ENCODE data around the gene C21orf58. TPM values are rescaled to one million over a fixed set of nuclear protein-coding genes. Genes with fewer than 3 reads are reported as not detected.

The C21orf58 gene
- total RNA-seq, 1 experiment from 2014 or later, result 10.8 TPM

DNA sequence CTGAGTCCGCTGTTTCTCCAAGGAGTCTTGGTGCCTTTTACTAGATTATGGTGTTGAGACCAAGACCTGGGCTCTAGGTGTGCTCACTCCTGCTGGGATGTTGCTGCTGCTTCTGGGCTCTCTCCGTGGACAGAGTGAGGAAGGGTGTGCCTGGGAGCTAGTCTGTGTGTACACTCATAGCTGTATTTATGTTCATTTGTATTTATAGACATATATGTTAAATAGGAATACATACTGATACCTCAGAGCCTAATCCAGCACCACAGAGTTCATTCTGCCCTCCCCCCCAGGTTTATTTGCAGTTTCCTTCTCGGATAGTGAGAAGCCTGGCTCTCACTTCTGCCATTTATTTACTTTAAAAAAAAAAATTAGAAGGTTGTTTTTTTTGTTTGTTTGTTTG is 12.9 kb upstream of the C21orf58 start:
- ChIA-PET CTCF (no interaction called here), RAD21 (ENCODE audit: low non-redundant PET in 1 of 2, low total read pairs in 2 of 2, uncharacterized antibody in 2 of 2, unreplicated experiment in 2 of 2) (no interaction called here), POLR2A (no interaction called here)
- ATAC-seq (no peak), DNase-seq (ENCODE audit: low read depth, low spot score) (no peak)
- peaks cover 14 to 21% of the 10 kb centered on the region in 2 experiments; a peak in 3 of 4 replicates for H3K36me3 ChIP-seq (ENCODE audit: control insufficient read depth in 1 of 2, insufficient read depth in 2 of 2, low read length in 2 of 2)
- no TSS peak for BruUV-seq (replicated peaks)
- H3K4me1 ChIP-seq (ENCODE audit: control insufficient read depth in 1 of 2, insufficient read depth in 2 of 2, low read length in 2 of 2), result peaks cover 0 to 8% of the 10 kb centered on the region in 2 experiments; a peak in 2 of 4 replicates
- intact Hi-C loops (cut with micrococcal nuclease), result no loop called here
- no peak overlapping the region for H3K4me2 ChIP-seq (ENCODE audit: low read length)
- H3K27ac ChIP-seq (ENCODE audit: low read depth, low read length), result no peak overlapping the region
- TF ChIP-seq EZH2phosphoT487 (IDR thresholded peaks at IDR 0.05; ENCODE audit: borderline replicate concordance) (no peak), EZH2 (IDR thresholded peaks at IDR 0.05) (no peak), POLR2AphosphoS5 (IDR thresholded peaks at IDR 0.05; ENCODE audit: low read depth, low read length) (no peak), ZFX (IDR thresholded peaks at IDR 0.05) (no peak), POLR2A (IDR thresholded peaks at IDR 0.05; ENCODE audit: borderline replicate concordance, extremely low read depth, insufficient read depth, insufficient read length) (no peak), SRF (IDR thresholded peaks at IDR 0.05; ENCODE audit: low read depth) (no peak), JUND (IDR thresholded peaks at IDR 0.05) (no peak), EGR1 (IDR thresholded peaks at IDR 0.05; ENCODE audit: low read depth) (no peak), TCF7L2 (IDR thresholded peaks at IDR 0.05; ENCODE audit: borderline replicate concordance, extremely low read depth, insufficient read depth, insufficient read length) (no peak), YY1 (IDR thresholded peaks at IDR 0.05; ENCODE audit: extremely low read depth, insufficient replicate concordance, low read depth, low read length) (no peak), CBX3 (IDR thresholded peaks at IDR 0.05; ENCODE audit: low read depth) (no peak), FOSL1 (IDR thresholded peaks at IDR 0.05; ENCODE audit: low read depth) (no peak), SP1 (IDR thresholded peaks at IDR 0.05; ENCODE audit: low read depth) (no peak), ELF1 (IDR thresholded peaks at IDR 0.05; ENCODE audit: borderline replicate concordance, low read depth) (no peak), SIN3A (IDR thresholded peaks at IDR 0.05; ENCODE audit: low read depth) (no peak), RAD21 (IDR thresholded peaks at IDR 0.05; ENCODE audit: low read depth) (no peak)
- TF ChIP-seq, protein P1, sequence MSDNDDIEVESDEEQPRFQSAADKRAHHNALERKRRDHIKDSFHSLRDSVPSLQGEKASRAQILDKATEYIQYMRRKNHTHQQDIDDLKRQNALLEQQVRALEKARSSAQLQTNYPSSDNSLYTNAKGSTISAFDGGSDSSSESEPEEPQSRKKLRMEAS (IDR thresholded peaks at IDR 0.05), result no peak
- TF ChIP-seq, protein P2, sequence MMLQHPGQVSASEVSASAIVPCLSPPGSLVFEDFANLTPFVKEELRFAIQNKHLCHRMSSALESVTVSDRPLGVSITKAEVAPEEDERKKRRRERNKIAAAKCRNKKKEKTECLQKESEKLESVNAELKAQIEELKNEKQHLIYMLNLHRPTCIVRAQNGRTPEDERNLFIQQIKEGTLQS (IDR thresholded peaks at IDR 0.05), result no peak
- H3K9me3 ChIP-seq (ENCODE audit: control insufficient read depth in 1 of 2, insufficient read depth in 1 of 2, low read depth in 1 of 2, low read length in 2 of 2), result no peaks in the 10 kb centered on the region
- H3K9ac ChIP-seq (ENCODE audit: low read length), result no peak overlapping the region
- H2AFZ ChIP-seq (ENCODE audit: low read depth, low read length, poor library complexity, severe bottlenecking), result no peak overlapping the region
- H3K4me3 ChIP-seq (replicated peaks in 1 of 2; ENCODE audit: low read depth in 1 of 2, low read length in 2 of 2), result no peak overlapping the region
- no peaks in the 10 kb centered on the region for H3K27me3 ChIP-seq (ENCODE audit: insufficient read depth, low read length)
- no peaks in the 10 kb centered on the region for H3K9me2 ChIP-seq (ENCODE audit: insufficient read depth)
- H4K20me1 ChIP-seq (ENCODE audit: insufficient read depth), result no peaks in the 10 kb centered on the region
- peaks cover 46% of the 10 kb centered on the region for H3K79me2 ChIP-seq (ENCODE audit: insufficient read depth, low read length)
